BE2C (cell line): ENCODE results near the gene UBP1. TPM values are rescaled to one million over a fixed set of nuclear protein-coding genes. Genes with fewer than 3 reads are reported as not detected.

ENCODE experiments used
- DNase-seq: peaks from one replicate; pipeline ENCODE4 v3.0.0-alpha.2; 2020
- H3K27me3 ChIP-seq: fragments of 250-450 bp; sonication (Bioruptor Pico); 2 replicates; pipeline ENCODE4 v1.5.1; 2020; ENCODE audit warnings: mild to moderate bottlenecking
- H3K36me3 ChIP-seq: fragments of 250-450 bp; sonication (Bioruptor Pico); 2 replicates; pipeline ENCODE4 v1.5.1; 2020; ENCODE audit warnings: mild to moderate bottlenecking
- H3K4me1 ChIP-seq: fragments of 250-450 bp; sonication (Bioruptor Pico); 2 replicates; pipeline ENCODE4 v1.5.1; 2020
- H3K4me3 ChIP-seq: 2 replicates; pipeline ENCODE4 v1.5.1; 2011; ENCODE audit warnings: low read depth, low read length
- H3K9me3 ChIP-seq: fragments of 250-450 bp; sonication (Bioruptor Pico); 2 replicates; pipeline ENCODE4 v1.5.1; 2020
- CTCF ChIP-seq: IDR thresholded peaks from 2 replicates; pipeline ENCODE4 v1.5.1; 2012; ENCODE audit warnings: mild to moderate bottlenecking, low read depth, low read length
- polyA plus RNA-seq: library from polyadenylated mRNA; unstranded; fragments of >200 nt; gene quantifications from one replicate; pipeline ENCODE4 v1.2.1, GENCODE V29; 2012; ENCODE audit warnings: low read depth, missing spikeins; ENCODE audit not compliant: insufficient read length, insufficient read depth

UBP1 gene
- polyA plus RNA-seq = 36.4 TPM

- DNase-seq = peak; percentile 96
- no peak for TF ChIP-seq CTCF
Observed at GRCh38 chr3:33440328-33441224, at the start of gene UBP1. Gene UBP1, minus strand, starts transcription at chr3:33440405. Its CDS starts 557 bp downstream, at chr3:33439848.

GRCh38 chr3:33488683-33489082 lies 48.5 kb upstream of the UBP1 start:
- no peak for TF ChIP-seq CTCF
- H3K36me3 ChIP-seq = no peaks in the 10 kb centered on the region

More at GRCh38 chr3:33440328-33441224, at the start of gene UBP1:
- Histone ChIP-seq H3K27me3 (no peaks in the 10 kb centered on the region), H3K4me1 (no peaks in the 10 kb centered on the region), H3K36me3 (no peaks in the 10 kb centered on the region), H3K4me3 (peak within 1 kb of the TSS; percentile 83), H3K9me3 (no peaks in the 10 kb centered on the region)

GRCh38 chr3:33488246-33488645 lies 48.0 kb upstream of the UBP1 start:
- Histone ChIP-seq H3K9me3 (no peaks in the 10 kb centered on the region), H3K27me3 (no peaks in the 10 kb centered on the region)
- TF ChIP-seq CTCF = no peak

More at GRCh38 chr3:33488683-33489082, 48.5 kb upstream of the UBP1 start:
- H3K9me3 ChIP-seq = no peaks in the 10 kb centered on the region
- no peak overlapping the region for H3K4me3 ChIP-seq
- DNase-seq = no peak
- no peaks in the 10 kb centered on the region for H3K27me3 ChIP-seq
- H3K4me1 ChIP-seq = no peaks in the 10 kb centered on the region

GRCh38 chr3:33482111-33482521 lies 41.9 kb upstream of the UBP1 start:
- Histone ChIP-seq H3K27me3 (no peaks in the 10 kb centered on the region), H3K36me3 (no peaks in the 10 kb centered on the region), H3K4me1 (no peaks in the 10 kb centered on the region), H3K4me3 (no peak overlapping the region), H3K9me3 (no peaks in the 10 kb centered on the region)
- no peak for DNase-seq
- TF ChIP-seq CTCF = no peak

More at GRCh38 chr3:33488246-33488645, 48.0 kb upstream of the UBP1 start:
- DNase-seq = no peak
- no peak overlapping the region for H3K4me3 ChIP-seq
- no peaks in the 10 kb centered on the region for H3K36me3 ChIP-seq
- no peaks in the 10 kb centered on the region for H3K4me1 ChIP-seq

- Histone ChIP-seq H3K27me3 (no peaks in the 10 kb centered on the region), H3K9me3 (no peaks in the 10 kb centered on the region), H3K36me3 (no peaks in the 10 kb centered on the region), H3K4me1 (no peaks in the 10 kb centered on the region), H3K4me3 (no peak overlapping the region)
- DNase-seq = no peak
- no peak for TF ChIP-seq CTCF
Observed at GRCh38 chr3:33474896-33475295, 34.7 kb upstream of the UBP1 start.

- no peak for TF ChIP-seq CTCF
Observed at GRCh38 chr3:33473813-33474212, 33.6 kb upstream of the UBP1 start.

More at GRCh38 chr3:33473813-33474212, 33.6 kb upstream of the UBP1 start:
- Histone ChIP-seq H3K4me1 (no peaks in the 10 kb centered on the region), H3K9me3 (no peaks in the 10 kb centered on the region), H3K36me3 (no peaks in the 10 kb centered on the region), H3K4me3 (no peak overlapping the region), H3K27me3 (no peaks in the 10 kb centered on the region)
- no peak for DNase-seq
